Measurements from ENCODE around the gene IL1RAP. TPM values are rescaled to one million over a fixed set of nuclear protein-coding genes. Genes with fewer than 3 reads are reported as not detected.

IL1RAP gene
- total and polyA plus RNA-seq, 9 of the 15 experiments (the other 6 are each of a cell fraction or from before 2014, with no cell fraction given): 0.23 to 1.8 (median 0.88) TPM

DNA sequence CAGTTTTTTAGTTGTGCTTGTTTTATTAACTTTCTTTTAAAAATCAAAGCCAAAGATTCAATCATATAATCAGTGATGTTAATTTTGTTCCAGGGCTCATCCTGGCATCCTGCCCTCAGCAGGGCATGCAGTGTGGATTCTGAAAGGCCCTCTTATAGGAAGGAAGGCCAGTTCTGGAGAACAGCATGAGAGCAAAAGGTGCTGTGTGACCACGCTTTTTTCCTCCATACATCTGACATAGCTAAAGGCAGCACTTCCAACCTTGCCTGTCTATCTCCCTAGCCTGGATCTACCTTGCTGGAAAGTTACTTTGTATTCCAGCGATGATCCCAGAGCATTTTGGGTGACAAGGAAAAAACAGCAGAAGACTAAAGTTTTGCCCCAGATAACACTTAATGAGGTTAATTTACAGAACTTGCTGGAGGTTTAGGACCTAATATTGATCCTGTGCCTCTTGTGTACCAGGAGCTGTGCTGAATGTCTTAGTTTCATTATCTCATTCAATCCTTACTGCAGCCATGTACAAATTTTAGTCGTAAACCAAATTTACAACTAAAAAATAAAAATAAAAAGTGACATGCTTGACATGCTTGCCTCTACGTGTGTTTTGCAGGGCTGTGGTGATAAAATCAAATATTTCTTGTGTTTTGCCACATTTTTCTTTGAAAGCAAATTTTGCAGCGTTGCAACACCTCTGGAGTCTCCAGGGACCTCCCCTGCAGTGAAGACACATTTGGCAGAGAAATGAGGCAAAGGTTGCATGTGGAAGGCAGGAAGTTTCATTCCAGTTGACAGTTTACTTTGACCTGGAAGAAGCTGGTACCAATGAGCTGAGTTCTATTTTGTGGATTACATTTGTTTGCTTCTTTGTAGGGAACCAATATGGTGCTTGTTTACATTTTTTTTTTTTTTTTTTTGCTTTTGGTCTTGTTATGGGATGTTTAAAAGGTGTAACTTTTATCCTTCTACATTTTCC is 13.2 kb downstream of the IL1RAP start:
- FAIRE-seq (no peak), ATAC-seq (no peak), DNase-seq (ENCODE audit: extremely low read depth in 1 of 4, low spot score in 3 of 4) (no peak)
- TF ChIP-seq RAD21 (CRISPR knock-in tag; conservative IDR thresholded peaks at IDR 0.05 in 1 of 2, IDR thresholded peaks at IDR 0.05 in 1 of 2): no peak
- TF ChIP-seq BMI1 (IDR thresholded peaks at IDR 0.05; ENCODE audit: low read length): no peak
- TF ChIP-seq ZFPM2 (CRISPR knock-in tag; IDR thresholded peaks at IDR 0.05): no peak
- TF ChIP-seq SIX5 (IDR thresholded peaks at IDR 0.05; ENCODE audit: borderline replicate concordance in 1 of 2, insufficient read depth in 1 of 2, low read depth in 1 of 2, low read length in 2 of 2): no peak
- no peaks in the 10 kb centered on the region for H3K4me1 ChIP-seq (replicated peaks in 1 of 2; ENCODE audit: control insufficient read depth in 2 of 2, insufficient read depth in 2 of 2, low read length in 2 of 2)
- no peaks in the 10 kb centered on the region for H3K9me1 ChIP-seq (ENCODE audit: control insufficient read depth, insufficient read depth, low read length)
- H4K20me1 ChIP-seq (replicated peaks; ENCODE audit: control insufficient read depth, insufficient read depth, low read length): no peaks in the 10 kb centered on the region
- BruUV-seq (replicated peaks): no TSS peak
- ChIA-PET POLR2A (no interaction called here), CTCF (ENCODE audit: low intra/inter-chr PET ratio) (no interaction called here)
- intact Hi-C loops (cut with micrococcal nuclease) (no loop called here), in situ Hi-C loops (cut with MboI) (no loop called here)
- no peak overlapping the region for H3K9ac ChIP-seq (ENCODE audit: insufficient read depth in 1 of 2, low read depth in 2 of 2, low read length in 2 of 2)
- no peaks in the 10 kb centered on the region for H3K36me3 ChIP-seq (ENCODE audit: control insufficient read depth, insufficient read depth, low read length)
- no peak overlapping the region for H3K4me2 ChIP-seq (ENCODE audit: insufficient read depth, low read length)
- no peak overlapping the region for H2AFZ ChIP-seq (ENCODE audit: low read depth, low read length)
- 5% methylated on average over 5 of the region's 5 CpGs for WGBS (ENCODE audit: insufficient coverage, low coverage, missing lambda C conversion rate)
- H3K79me2 ChIP-seq (ENCODE audit: control insufficient read depth, insufficient read depth, low read length): no peaks in the 10 kb centered on the region
- H3K27ac ChIP-seq (ENCODE audit: extremely low read depth, low read depth, low read length): no peak overlapping the region
- H3K9me3 ChIP-seq (replicated peaks; ENCODE audit: control insufficient read depth, insufficient read depth, low read depth, low read length): no peaks in the 10 kb centered on the region; the same call in 1 of the 2 replicates
- H3K27me3 ChIP-seq (ENCODE audit: control insufficient read depth in 2 of 2, insufficient read depth in 2 of 2, low read length in 2 of 2): no peaks in the 10 kb centered on the region
- no peak overlapping the region for H3K4me3 ChIP-seq

DNA sequence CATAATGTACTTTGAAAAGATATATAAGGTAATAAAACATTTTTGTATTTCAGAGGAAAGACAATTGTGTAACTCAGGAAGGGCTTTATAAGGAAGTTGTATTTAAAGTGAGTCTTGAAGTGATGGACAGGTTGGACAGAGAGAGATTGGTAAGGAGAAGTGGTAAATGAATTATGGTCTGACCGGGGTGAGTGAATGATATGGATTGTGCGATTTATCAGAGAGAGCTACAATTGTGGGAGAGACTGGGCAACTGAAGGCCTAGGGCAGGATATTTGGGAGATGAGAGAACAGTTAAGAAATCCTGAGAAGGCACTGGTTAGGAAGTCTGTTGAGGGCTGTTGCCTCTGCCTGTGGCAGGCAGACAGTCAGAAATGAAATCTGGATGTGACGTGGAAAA is 14.8 kb downstream of the IL1RAP start:
- H3K9me3 ChIP-seq (replicated peaks; ENCODE audit: control insufficient read depth, insufficient read depth, low read depth, low read length): no peaks in the 10 kb centered on the region; the same call in 1 of the 2 replicates
- no peak overlapping the region for H2AFZ ChIP-seq (ENCODE audit: low read depth, low read length)
- no peak overlapping the region for H3K4me2 ChIP-seq (ENCODE audit: insufficient read depth, low read length)
- no peaks in the 10 kb centered on the region for H3K36me3 ChIP-seq (ENCODE audit: control insufficient read depth, insufficient read depth, low read length)
- BruUV-seq (replicated peaks): no TSS peak
- H3K9me1 ChIP-seq (ENCODE audit: control insufficient read depth, insufficient read depth, low read length): no peaks in the 10 kb centered on the region
- no peak overlapping the region for H3K27ac ChIP-seq (ENCODE audit: extremely low read depth, low read depth, low read length)
- no peak for DNase-seq (ENCODE audit: extremely low read depth in 1 of 4, low spot score in 3 of 4)
- H3K79me2 ChIP-seq (ENCODE audit: control insufficient read depth, insufficient read depth, low read length): no peaks in the 10 kb centered on the region
- FAIRE-seq: no peak
- CTCF ChIA-PET (ENCODE audit: low intra/inter-chr PET ratio): no interaction called here
- H3K4me1 ChIP-seq (replicated peaks in 1 of 2; ENCODE audit: control insufficient read depth in 2 of 2, insufficient read depth in 2 of 2, low read length in 2 of 2): no peaks in the 10 kb centered on the region
- POLR2A ChIA-PET: no interaction called here
- H3K4me3 ChIP-seq: no peak overlapping the region
- H4K20me1 ChIP-seq (replicated peaks; ENCODE audit: control insufficient read depth, insufficient read depth, low read length): no peaks in the 10 kb centered on the region
- ATAC-seq: no peak
- in situ Hi-C loops (cut with MboI) (no loop called here), intact Hi-C loops (cut with micrococcal nuclease) (no loop called here)
- no peaks in the 10 kb centered on the region for H3K27me3 ChIP-seq (ENCODE audit: control insufficient read depth in 2 of 2, insufficient read depth in 2 of 2, low read length in 2 of 2)
- H3K9ac ChIP-seq (ENCODE audit: insufficient read depth in 1 of 2, low read depth in 2 of 2, low read length in 2 of 2): no peak overlapping the region
- WGBS (ENCODE audit: insufficient coverage, low coverage, missing lambda C conversion rate): 4% methylated on average over 3 of the region's 3 CpGs
- TF ChIP-seq ZNF253 (CRISPR knock-in tag; conservative IDR thresholded peaks at IDR 0.05): no peak
- TF ChIP-seq KHSRP (IDR thresholded peaks at IDR 0.05): no peak
- TF ChIP-seq HNRNPK (IDR thresholded peaks at IDR 0.05; ENCODE audit: low read depth, low read length, poor library complexity, severe bottlenecking): no peak
- TF ChIP-seq ZNF239 (CRISPR knock-in tag; IDR thresholded peaks at IDR 0.05): no peak
- TF ChIP-seq, protein P1, sequence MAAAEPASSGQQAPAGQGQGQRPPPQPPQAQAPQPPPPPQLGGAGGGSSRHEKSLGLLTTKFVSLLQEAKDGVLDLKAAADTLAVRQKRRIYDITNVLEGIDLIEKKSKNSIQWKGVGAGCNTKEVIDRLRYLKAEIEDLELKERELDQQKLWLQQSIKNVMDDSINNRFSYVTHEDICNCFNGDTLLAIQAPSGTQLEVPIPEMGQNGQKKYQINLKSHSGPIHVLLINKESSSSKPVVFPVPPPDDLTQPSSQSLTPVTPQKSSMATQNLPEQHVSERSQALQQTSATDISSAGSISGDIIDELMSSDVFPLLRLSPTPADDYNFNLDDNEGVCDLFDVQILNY (CRISPR knock-in tag; IDR thresholded peaks at IDR 0.05): no peak
- no peak for TF ChIP-seq GTF2A2 (tag; IDR thresholded peaks at IDR 0.05)
